DMS153 treated with DMSO at 0.1 percent for 48 hours (cell line): ENCODE measurements around the gene NACC2.

ENCODE experiments used
- DNase-seq: peaks from one replicate; lab custom pipeline; 2025; ENCODE audit not compliant: unreplicated experiment; lab: John Stamatoyannopoulos, UW

The NACC2 gene

DNA sequence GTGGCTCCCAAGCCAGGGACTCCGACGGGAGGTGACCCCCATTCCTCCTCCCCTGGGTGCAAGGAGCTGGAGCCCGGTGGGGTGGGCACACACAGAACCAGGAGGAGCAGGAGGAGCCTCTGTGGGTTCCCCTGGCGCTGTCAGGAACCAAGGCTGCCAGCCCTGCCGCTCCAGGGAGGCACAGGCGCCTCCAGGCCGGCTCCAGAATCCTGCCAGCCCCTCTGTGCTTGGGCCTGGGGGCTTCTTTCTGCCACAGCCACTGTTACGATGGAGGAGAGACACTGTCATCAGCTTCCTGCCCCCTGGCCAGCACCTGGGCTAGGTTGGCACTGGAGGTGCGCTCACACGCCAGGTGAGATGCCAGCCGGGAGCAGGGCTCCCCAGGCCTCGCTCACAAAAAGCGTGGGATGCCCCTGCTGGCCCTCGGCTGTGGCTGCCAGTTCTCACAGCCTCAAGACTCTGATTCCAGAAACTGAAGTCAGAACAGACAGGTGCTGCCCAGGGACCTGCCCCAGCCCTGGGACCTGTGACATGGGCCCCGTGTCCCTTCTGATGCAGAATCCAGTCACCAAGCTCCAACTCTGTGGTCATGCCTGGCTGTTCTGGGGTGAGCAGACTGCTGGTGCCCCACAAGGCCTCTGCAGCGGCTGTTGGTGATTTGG, 96.5 kb downstream of the NACC2 start:
- no peak for DNase-seq

DNA sequence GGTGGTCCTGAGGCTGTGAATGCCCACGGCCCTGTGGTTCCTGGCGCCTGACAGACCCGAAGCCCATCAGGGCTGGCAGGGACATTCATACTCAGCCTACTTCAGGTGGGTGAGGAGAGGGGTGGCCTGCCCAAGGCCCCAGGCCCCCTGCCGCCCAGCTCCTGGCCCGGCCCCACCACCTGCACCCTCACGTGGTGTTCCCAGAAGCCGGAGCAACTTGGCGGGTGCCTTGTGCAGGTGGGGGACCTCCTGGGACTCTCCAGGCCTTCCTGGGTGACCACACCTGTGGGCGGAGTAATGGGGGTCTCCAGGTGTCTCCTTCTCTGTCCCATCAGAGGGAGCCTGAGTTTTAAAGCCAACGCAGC, 97.1 kb downstream of the NACC2 start:
- no peak for DNase-seq

DNA sequence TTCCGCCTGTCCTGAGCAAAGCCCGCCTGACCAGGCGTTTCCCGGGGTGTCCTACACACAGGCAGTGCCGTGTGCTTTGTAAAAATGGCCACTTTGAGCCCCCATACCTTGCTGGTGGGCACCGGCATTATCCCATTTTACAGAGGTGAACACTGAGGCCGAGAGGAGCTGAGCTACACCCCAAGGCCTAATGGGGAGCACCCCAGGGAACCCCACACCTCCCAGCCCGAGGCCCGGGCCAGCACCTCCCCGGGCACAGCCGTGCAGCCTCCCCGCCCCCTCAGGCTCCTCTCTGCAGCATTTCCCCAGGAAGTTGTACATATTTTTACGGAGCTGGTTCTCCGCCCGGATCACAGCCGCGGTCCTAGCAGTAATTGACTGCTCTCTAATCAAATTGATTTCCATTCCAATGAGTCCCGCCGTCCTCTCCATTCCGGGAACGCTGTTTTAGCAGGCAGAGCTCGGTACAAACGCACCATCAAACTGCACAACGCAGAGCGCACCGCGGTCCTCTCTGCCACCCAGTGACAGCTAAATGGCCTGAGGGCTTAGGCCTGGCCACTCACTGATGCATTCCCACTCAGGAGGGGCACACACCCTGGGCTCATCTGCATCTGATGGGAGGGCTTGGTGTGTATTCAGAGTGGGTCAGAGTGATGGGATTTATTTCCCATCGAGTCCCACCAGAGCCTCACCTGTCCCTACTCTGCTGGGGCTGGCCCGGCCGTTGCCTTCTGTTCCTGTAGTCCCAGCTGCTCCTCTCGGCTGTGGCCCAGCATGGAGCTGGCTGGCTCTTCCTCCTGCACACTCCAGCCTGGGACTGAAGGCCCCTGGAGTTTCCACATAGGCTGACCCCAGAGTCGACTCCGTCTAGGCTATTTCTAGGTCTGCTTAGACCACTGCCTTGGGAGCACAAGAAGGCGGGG, 97.7 kb downstream of the NACC2 start:
- DNase-seq: no peak

DNA sequence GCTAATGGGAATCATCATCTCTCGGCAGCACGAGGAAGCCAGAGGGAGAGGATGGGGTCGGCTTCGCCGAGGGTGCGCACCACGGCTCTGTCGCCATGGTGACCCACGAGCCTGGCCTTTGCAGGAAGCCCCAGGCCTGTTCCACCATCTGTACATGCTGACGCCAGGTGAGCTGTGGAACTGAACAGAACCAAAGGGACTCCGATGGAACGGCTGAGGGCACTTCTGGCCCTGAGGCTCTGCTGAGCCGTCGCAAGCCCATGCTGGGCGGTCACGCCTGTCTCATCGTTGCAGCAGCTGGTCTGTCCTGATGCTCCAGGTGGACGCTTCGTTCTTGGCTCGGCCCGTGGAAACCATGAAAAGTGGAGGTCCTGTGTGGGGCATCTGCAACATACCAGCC, 99.3 kb downstream of the NACC2 start:
- no peak for DNase-seq

DNA sequence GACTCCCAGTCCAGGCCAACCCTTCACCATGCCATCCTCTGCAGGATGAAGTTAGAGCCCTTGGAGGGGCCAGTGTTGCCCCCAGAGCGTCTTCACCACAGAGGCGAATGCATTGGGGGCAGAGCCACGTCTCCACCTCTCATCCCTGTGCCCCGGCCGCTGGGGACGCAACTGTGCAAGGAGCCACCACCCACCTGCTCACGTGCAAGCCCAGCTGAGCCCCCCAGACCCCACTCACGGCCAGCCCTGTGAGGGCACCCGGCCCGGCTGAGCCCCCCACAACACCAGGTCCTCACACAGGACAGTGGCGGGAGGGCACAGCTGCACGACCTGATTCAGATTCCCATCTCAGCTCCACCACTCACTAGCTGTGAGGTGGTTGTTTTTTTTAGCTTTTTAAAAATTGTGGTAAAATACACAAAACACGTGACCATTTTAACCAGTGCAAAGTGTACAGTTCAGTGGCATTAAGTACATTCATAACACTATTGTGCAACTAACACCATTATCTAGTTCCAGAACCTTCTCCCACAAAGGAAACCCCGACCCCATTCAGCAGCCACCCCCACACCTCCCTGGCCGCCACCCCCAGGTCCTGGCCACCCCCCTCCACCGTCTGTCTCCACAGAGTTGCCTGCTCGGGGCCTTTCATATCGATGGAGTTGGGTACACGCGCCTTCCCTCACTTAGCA, 100.4 kb downstream of the NACC2 start:
- no peak for DNase-seq

DNA sequence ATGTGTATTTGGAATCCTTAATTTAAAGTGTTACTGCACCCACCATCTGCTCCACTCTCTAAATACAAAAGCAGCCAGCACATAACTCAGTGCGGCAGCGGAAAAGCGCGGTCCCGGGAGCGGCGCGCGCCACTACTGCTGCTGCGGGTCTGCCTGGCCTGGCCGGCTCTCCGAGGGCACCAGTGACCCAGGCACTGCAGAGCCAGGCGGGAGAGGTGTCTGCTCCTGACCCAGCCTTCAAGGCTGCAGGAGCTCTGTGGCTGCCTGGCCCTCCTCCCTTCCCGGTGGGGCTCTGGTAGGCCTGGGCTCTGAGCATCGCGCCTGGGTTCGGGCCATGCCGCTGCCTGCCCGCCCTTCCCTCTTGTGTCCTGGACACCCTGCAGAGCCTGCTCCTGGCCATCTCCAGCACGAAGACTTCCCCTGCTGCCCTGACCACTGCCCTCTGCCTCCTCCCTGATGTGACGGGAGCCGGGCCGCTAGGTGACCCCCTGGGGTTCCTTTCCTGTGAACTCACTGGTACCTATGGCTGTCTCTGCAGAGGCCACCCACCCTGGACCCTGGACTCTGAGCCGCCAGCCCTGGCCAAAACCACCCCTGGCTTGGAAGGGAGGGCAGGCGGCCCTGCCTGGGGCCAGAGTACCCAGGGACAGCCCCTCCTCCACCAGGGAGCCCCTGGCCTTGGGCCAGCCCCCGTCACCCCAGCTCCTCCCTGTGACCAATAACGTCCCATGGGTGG, 101.2 kb downstream of the NACC2 start:
- no peak for DNase-seq

DNA sequence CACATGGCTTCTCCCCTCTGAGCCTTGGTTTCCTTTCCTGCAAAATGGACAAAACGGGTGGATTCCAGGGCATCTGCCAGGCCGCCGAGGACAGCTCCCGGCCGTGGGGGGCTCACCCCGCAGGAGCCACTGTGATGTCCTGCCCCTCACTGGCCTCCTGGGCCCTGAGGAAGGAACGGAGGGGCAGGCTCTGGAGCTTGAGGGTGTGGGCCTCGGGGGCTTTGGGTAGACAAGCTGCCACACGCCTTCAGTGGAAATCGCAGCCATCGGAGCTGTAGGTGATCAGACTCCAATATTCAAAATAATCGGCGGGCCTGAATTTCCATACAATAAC, 101.7 kb downstream of the NACC2 start:
- DNase-seq: no peak

DNA sequence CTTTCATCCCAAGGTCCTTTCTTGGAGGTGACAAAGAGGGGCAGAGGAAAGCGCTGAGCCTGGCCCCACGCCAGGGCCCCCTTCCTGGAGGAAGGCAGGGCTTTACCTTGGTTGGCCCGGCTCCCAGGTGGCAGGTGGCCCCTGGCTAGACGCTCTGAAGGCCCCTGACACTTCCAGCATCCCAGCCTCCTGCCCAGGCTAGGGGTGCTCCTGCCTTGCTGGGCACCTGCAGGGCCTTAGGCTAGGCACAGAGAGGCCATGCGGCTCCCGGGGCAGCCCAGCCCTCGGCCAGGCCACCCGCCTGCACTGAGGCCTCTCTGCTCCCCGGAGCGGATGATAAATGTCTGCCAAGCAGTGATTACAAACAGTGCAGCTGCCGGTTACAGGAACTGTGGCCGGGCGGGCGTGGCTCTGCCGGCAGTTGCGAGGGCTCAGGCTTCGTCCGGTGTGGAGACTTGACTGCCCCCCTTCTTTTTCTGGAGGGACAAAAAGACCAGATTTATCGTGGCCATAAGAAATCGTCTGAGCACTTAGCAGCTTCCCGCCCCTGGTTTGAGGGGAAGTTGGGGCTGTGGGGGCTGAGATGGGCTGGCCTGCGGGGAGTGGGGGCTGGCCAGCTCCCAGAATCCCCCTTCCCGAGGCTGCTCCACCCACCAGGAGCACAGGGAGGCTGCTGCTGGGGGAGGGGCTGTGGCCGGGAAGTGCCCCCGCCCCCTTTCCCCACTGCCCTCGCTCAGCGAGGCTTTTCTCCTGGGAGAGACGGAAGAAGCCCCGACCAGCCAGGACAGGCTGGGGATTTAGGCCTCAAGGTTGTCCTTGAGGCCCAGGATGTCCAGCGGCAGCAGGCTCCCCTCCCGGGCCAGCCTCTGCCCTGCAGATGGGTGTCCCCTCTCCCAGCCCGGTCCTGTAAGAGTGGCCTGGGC, 102.3 kb downstream of the NACC2 start:
- DNase-seq: peak; percentile 73

DNA sequence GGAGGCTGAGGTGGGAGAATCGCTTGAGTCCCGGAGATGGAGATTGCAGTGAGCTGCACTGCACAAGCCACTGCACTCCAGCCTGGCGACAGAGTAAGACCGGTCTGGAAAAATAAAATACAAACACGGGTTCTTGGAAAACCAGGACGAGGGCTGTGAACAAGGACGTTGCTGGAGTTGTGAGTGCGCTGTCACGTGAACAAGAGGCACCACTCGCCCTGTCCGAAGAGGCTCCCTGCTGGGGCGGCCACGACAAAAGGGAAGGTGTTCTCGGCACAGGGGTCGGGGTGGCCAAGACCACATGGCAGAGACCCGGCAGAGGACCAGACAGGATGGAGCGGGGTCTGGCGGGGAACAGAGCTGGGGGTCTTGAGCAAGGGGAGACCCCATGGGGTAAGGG, 103.3 kb downstream of the NACC2 start:
- no peak for DNase-seq

DNA sequence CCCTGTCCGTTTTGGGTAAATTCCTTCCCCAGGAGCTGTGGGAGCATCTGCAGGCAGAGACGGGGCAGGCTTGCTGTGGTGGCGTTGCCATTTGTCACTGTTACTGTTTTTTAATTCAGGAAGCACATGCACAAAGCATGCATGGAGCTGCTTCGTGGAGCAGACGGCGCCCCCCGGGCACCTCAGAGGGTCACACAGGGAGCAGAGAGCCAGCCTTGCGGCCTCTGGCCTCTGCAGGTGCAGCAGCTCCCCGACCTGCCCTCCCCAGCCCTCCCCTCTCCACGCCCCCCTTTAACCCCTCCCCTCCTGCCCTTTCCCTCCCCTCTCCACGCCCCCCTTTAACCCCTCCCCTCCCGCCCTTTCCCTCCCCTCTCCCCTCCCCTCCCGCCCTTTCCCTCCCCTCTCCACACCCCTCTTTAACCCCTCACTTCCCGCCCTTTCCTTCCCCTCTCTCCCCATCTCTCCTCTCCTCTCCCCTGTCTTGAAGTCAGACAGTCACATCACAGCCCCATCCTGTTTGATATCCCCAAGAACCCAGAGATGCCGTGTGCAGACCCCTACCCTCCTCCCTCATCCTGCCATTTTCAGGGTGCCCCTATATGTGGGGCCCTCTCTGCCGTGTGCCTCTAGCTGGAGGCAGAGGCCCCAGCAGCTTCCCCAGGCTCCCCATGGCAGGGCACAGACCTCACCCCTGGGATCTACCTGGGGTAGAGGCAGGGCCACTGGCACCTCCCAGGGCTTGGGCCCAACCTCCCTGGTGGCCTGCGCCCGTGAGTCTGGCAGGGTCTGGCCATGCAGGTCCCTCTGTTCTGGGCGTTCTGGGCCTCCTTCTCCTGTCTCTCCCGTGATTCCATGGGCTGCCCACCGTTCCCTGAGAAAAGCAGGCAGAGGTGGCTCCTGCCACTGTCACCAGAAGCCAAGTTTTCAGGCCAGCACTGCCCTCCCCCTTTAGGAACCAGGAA, 104.3 kb downstream of the NACC2 start:
- DNase-seq: peak; percentile 76

DNA sequence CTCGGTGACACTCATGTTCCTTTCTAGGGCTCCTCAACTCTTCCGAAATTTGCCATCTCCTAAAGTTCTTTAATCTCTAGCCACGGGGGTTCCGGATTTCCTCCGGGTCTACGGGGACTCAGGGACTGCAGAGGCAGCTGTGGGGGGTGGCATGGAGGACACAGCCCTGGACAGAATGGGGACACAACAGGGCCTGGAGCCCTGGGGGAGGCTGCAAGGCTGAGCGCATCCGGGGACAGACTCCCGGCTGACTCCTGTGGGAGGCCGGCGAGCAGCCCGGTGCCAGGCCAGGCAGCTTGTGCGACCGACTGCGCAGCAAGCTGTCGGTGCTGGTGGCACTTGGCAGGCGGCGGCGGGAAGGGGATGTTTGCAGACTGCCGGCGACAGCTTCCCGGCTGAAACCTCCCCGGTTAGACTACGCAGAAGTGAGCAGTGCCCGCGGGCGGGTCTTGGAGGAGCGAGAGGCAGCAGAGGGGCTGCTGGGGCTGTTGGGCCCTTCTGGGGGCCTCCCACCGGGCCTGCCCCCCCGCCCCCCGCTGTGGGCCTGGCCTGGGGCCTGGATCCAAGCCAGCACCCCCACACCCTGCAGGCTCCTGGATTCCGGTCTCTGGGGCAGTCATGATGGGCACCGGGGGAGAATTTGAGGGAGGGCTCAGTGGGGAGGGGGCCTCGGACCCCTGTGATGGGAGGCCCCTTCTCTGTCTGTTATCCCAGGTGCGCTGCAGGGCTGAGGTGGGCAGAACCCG, 105.2 kb downstream of the NACC2 start:
- DNase-seq: no peak

DNA sequence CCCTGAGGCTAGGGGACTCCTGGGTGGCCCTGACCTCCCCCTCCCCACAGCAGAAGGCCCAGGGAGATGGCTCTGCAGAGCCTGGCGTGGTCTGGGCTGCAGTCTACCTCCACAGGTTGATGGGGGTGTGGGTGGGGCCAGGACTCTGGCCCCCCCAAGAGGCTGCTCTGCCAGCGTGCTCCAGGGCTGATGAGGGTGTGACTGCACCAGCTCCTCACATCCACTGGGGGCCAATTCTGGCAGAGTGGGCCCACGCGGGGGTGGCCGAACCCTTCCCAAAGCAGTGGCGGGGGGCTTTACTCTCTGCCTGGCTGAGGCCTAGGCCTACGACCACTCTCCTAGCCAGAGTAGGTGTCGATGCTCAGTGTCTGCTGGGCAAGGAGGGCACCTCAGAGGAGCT, 105.9 kb downstream of the NACC2 start:
- no peak for DNase-seq

DNA sequence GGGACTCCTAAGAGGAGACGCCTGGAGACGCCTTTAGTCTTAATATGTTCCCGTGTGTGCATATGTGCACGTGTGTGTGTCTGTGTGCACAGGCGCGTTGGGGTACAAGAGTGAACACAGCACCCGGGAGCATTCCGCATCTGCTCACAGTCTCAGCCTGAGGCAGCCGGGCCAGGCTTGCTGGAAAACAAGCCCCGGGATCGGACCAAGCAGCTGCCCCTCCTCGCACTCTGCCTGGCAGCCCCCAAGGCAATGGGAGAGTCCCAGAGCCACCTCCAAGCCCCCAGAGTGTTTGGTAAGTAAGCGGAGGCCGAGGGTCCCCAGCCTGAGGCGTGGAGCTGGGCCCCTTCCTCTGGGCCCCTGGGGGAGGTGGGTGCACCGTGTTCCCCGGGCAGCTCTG, 106.6 kb downstream of the NACC2 start:
- DNase-seq: no peak

DNA sequence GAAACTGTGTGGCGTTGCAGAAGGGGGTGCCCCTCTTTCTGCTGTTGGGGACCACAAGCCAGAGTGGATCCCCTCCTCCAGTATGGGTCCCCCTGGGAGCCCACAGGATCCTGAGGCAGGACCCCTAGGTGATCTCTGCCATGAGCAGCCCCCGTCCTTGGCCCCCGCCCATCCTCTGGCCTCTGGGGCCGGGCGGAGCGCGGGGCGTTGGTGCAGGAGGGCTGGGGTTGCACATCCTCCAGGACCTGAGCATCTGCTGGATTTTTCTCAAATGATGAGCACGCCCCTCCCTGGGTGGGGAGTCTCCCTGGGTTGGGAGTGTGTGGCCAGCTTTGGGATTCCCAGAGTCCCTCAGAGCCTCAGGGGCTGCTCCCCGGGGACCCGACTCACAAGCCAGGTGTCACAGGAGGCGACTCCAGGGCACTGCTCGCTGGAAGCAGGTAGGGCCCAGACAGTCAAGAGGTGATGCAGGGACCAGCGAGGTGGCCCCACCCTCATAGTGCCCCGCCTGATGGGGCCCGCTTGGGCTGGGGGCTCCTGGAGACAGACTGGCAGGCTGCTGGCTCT, 107.2 kb downstream of the NACC2 start:
- DNase-seq: no peak

DNA sequence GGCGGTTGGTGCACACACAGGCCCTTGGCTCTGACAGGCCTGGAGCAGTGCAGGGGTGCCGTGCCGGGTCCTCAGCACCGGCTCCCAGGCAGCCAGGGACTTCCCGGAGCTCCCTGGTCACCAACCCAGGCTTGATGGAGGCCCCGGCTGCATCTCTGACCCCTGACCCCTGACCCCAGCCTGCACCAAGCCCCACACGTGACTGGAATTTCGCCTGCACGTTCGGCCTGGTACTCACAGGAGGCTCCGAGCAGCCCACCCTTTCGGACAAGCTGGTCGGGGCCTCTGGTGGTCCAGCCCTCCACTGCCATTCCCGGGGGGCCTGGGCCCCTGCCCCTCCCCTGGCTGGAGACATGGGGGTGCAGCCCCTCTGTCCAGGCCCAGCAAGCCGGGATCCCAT, 108.5 kb downstream of the NACC2 start:
- no peak for DNase-seq

DNA sequence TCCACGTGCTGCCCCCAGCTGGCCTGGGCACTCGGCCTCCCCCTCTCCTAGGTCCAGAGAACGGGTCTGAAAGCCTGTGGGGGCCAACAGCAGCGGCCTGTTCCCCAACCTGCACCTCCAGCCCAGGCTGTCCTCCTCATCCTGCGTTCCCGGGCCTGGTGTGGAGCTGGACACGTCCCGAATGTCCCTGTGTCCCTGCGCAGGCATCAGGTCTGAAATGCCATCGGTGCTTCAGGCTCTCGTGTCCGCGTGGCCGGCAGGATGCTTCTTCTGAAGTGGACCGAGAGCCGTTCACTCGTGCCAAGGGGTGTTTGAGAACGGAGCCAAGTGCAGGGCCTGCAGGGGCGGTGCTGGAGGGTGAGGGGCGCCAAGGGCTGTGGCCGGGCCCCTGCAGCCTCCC, 109.2 kb downstream of the NACC2 start:
- DNase-seq: no peak

DNA sequence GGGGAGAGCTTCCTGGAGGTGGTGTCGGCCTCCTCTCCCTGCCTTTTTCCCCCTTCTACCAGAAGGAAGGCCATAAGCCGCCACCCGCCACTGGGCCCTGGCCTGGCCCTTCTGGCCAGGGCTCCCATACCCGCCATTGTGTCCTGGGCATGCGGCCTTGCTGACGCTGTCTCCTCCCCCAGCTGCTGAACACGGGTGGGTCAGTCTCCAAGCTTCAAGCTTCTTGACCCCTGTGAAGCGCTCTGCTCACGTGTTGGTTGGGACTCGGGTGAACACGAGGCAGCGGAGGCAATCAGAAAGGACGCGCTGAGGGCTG, 109.7 kb downstream of the NACC2 start:
- DNase-seq: no peak

DNA sequence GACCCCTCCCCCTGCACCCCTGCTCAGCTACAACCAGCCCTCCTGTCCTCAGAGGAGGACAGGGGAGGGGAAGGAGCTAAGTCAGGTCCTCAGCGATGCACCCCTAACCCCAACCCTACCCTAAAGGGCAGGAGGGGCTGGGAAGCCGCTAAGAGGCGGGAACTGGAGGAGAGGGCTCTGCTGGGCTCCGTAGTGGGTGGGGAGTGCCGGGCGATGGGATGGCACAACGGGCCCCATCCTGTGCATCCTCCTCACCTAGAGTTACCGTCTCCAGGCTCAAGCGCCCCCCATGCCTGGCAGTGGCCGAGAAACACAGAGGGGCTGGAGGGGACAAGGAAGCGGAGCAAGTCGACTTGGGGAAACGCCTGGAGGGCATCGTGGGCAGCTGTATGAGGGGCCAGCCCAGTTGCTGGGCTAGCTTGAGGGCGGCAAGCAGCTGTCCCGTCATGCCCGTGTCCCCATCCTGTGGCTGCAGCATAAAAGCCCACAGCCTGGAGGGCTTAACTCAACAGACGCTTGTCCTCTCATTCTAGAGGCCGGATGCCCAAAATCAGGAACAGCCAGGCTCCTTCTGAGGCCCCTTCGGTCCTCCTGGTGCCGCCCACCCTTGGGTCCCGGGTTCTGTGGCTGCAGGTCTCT, 110.9 kb downstream of the NACC2 start:
- no peak for DNase-seq
